Panc1 (cell line): ENCODE data around the gene PAX3. TPM values are rescaled to one million over a fixed set of nuclear protein-coding genes. Genes with fewer than 3 reads are reported as not detected.

Experiments
- ATAC-seq: fragments of 200-7000 bp; cut with Tn5 transposase; 2 replicates; pipeline ENCODE4 v1.9.1; 2020; ENCODE audit warnings: mild to moderate bottlenecking, moderate library complexity
- BruUV-seq: library from RNA; stranded (reverse); fragments of 400-500 nt; replicated peaks from 2 replicates; lab custom pipeline; 2021; lab: Mats Ljungman, UMichigan
- CTCF ChIA-PET: fragments of 300-600 bp; sonication (Branson Sonifier 250); formaldehyde crosslinking; loops from one replicate; lab custom pipeline; 2022; ENCODE audit warnings: antibody characterized with exemption; lab: Charles Lee
- POLR2A ChIA-PET: fragments of 300-600 bp; sonication (Branson Sonifier 250); formaldehyde crosslinking; loops from one replicate; lab custom pipeline; 2022; ENCODE audit warnings: antibody characterized with exemption; lab: Charles Lee
- DNase-seq: peaks from one replicate; pipeline ENCODE4 v3.0.0-alpha.2; 2010; ENCODE audit warnings: low read depth, low spot score
- H3K27ac ChIP-seq: 2 replicates; pipeline ENCODE4 v1.5.1; 2011; ENCODE audit warnings: mild to moderate bottlenecking, low read length, inconsistent platforms
- H3K27me3 ChIP-seq: fragments of 200-500 bp; sonication (Bioruptor generic); 2 replicates; pipeline ENCODE4 v1.6.0; 2014; ENCODE audit warnings: low read length, inconsistent platforms; ENCODE audit not compliant: control insufficient read depth, insufficient read depth
- H3K36me3 ChIP-seq: fragments of 200-500 bp; sonication (Bioruptor generic); 2 replicates; pipeline ENCODE4 v1.5.1; 2014; ENCODE audit warnings: inconsistent platforms, mild to moderate bottlenecking, low read length, moderate library complexity; ENCODE audit not compliant: control insufficient read depth, insufficient read depth
- H3K4me1 ChIP-seq: 2 replicates; pipeline ENCODE4 v1.5.1; 2011; ENCODE audit warnings: inconsistent platforms, mild to moderate bottlenecking, low read length, moderate library complexity; ENCODE audit not compliant: control insufficient read depth, insufficient read depth
- H3K4me3 ChIP-seq, 2 experiments: 2 replicates each; pipeline ENCODE4 v1.5.1; 2011 to 2012; ENCODE audit warnings: low read depth in 2 of 2, low read length in 2 of 2, mild to moderate bottlenecking in 2 of 2, inconsistent platforms in 1 of 2, moderate library complexity in 1 of 2
- H3K9me3 ChIP-seq: fragments of 200-500 bp; sonication (Bioruptor generic); 2 replicates; pipeline ENCODE4 v1.5.1; 2014; ENCODE audit warnings: low read depth, mild to moderate bottlenecking, inconsistent platforms, low read length, moderate library complexity; ENCODE audit not compliant: control insufficient read depth, insufficient read depth
- POLR2AphosphoS5 ChIP-seq: IDR thresholded peaks from 2 replicates; pipeline ENCODE4 v1.6.1; 2012; ENCODE audit warnings: mild to moderate bottlenecking, low read depth, low read length, moderate library complexity
- SIN3A ChIP-seq: IDR thresholded peaks from 2 replicates; pipeline ENCODE4 v1.6.1; 2012; ENCODE audit warnings: low read depth, mild to moderate bottlenecking, low read length, moderate library complexity, borderline replicate concordance; ENCODE audit not compliant: insufficient read depth
- TCF7L2 ChIP-seq: IDR thresholded peaks from 2 replicates; pipeline ENCODE4 v1.6.1; 2011; ENCODE audit warnings: mild to moderate bottlenecking, low read depth, low read length, inconsistent platforms
- in situ Hi-C: cut with HindIII; loops from 2 replicates; pipeline ENCODE4 v1.10.0; 2016; ENCODE audit warnings: low sequenced_read_pairs, low pct_unique_long_range_greater_than_20kb
- intact Hi-C: fragments of 100-400 bp; cut with micrococcal nuclease; formaldehyde crosslinking; loops from one replicate; pipeline ENCODE4 v1.10.0; 2022; ENCODE audit not compliant: unreplicated experiment
- total RNA-seq: library from RNA; stranded (reverse); gene quantifications from one replicate; pipeline ENCODE4 v1.2.1, GENCODE V29; 2021; ENCODE audit not compliant: unreplicated experiment
- TF ChIP-seq, protein P1 (sequence below): fragments of 450-650 bp; IDR thresholded peaks from 2 replicates; pipeline ENCODE4 v1.5.1; 2017; ENCODE audit warnings: mild to moderate bottlenecking
- TF ChIP-seq, protein P2 (sequence below), 2 experiments: IDR thresholded peaks; 2 replicates each; pipeline ENCODE4 v1.6.1; 2011 to 2012; ENCODE audit warnings: low read depth in 2 of 2, control low read depth in 1 of 2, low read length in 1 of 2, mild to moderate bottlenecking in 1 of 2, moderate library complexity in 1 of 2; ENCODE audit not compliant: insufficient read depth in 1 of 2

The PAX3 gene
- total RNA-seq, 1 experiment from 2014 or later: not detected

DNA sequence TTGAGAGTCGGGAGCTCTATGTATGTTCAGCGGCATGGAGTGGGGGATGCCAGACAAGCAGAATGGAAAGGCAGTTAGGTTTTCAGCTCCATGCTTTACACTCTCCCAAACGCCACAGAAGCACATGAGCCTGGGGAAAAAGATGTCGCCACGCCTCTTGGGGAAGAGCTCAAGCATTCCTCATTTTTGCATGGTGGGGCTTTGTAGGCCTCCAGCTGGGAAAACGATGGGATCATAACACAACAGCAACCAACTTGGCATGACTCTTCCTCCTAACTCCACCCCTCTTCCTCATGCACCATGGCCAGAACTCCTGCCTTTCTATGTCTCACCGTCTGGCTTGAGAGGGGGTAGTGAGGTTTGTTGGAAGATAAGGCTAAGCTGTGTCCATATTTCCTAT is 102.6 kb downstream of the PAX3 start:
- DNase-seq (no peak), ATAC-seq (no peak)
- in situ Hi-C loops (no loop called here), intact Hi-C loops (no loop called here)
- no peak overlapping the region for H3K27ac ChIP-seq
- H3K9me3 ChIP-seq: no peaks in the 10 kb centered on the region
- H3K27me3 ChIP-seq: no peaks in the 10 kb centered on the region
- TF ChIP-seq, protein P1, sequence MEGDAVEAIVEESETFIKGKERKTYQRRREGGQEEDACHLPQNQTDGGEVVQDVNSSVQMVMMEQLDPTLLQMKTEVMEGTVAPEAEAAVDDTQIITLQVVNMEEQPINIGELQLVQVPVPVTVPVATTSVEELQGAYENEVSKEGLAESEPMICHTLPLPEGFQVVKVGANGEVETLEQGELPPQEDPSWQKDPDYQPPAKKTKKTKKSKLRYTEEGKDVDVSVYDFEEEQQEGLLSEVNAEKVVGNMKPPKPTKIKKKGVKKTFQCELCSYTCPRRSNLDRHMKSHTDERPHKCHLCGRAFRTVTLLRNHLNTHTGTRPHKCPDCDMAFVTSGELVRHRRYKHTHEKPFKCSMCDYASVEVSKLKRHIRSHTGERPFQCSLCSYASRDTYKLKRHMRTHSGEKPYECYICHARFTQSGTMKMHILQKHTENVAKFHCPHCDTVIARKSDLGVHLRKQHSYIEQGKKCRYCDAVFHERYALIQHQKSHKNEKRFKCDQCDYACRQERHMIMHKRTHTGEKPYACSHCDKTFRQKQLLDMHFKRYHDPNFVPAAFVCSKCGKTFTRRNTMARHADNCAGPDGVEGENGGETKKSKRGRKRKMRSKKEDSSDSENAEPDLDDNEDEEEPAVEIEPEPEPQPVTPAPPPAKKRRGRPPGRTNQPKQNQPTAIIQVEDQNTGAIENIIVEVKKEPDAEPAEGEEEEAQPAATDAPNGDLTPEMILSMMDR: no peak
- TF ChIP-seq POLR2AphosphoS5 (no peak), SIN3A (no peak), TCF7L2 (no peak)
- TF ChIP-seq, protein P2, sequence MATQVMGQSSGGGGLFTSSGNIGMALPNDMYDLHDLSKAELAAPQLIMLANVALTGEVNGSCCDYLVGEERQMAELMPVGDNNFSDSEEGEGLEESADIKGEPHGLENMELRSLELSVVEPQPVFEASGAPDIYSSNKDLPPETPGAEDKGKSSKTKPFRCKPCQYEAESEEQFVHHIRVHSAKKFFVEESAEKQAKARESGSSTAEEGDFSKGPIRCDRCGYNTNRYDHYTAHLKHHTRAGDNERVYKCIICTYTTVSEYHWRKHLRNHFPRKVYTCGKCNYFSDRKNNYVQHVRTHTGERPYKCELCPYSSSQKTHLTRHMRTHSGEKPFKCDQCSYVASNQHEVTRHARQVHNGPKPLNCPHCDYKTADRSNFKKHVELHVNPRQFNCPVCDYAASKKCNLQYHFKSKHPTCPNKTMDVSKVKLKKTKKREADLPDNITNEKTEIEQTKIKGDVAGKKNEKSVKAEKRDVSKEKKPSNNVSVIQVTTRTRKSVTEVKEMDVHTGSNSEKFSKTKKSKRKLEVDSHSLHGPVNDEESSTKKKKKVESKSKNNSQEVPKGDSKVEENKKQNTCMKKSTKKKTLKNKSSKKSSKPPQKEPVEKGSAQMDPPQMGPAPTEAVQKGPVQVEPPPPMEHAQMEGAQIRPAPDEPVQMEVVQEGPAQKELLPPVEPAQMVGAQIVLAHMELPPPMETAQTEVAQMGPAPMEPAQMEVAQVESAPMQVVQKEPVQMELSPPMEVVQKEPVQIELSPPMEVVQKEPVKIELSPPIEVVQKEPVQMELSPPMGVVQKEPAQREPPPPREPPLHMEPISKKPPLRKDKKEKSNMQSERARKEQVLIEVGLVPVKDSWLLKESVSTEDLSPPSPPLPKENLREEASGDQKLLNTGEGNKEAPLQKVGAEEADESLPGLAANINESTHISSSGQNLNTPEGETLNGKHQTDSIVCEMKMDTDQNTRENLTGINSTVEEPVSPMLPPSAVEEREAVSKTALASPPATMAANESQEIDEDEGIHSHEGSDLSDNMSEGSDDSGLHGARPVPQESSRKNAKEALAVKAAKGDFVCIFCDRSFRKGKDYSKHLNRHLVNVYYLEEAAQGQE (IDR thresholded peaks at IDR 0.05; ENCODE audit: insufficient read depth in 1 of 2, low read depth in 2 of 2, low read length in 1 of 2): no peak
- BruUV-seq: no TSS peak
- no peak overlapping the region for H3K4me3 ChIP-seq
- POLR2A ChIA-PET: no interaction called here
- CTCF ChIA-PET: interaction anchor here (0.6 kb wide), 1 partner anchor 161 kb away, joined by 9 read pairs; no protein-coding TSS in a partner anchor
- no peaks in the 10 kb centered on the region for H3K36me3 ChIP-seq
- H3K4me1 ChIP-seq: no peaks in the 10 kb centered on the region

- Histone ChIP-seq H3K4me1 (no peaks in the 10 kb centered on the region), H3K27ac (no peak overlapping the region), H3K36me3 (no peaks in the 10 kb centered on the region), H3K9me3 (no peaks in the 10 kb centered on the region), H3K4me3 (no peak overlapping the region), H3K27me3 (no peaks in the 10 kb centered on the region)
- ChIA-PET CTCF (no interaction called here), POLR2A (no interaction called here)
- in situ Hi-C loops (no loop called here), intact Hi-C loops (no loop called here)
- ATAC-seq: no peak
- TF ChIP-seq TCF7L2 (no peak), POLR2AphosphoS5 (no peak), SIN3A (no peak)
- TF ChIP-seq, protein P2 (IDR thresholded peaks at IDR 0.05; ENCODE audit: insufficient read depth in 1 of 2, low read depth in 2 of 2, low read length in 1 of 2): no peak
- TF ChIP-seq, protein P1: no peak
- no TSS peak for BruUV-seq
- DNase-seq: no peak
These were observed 104.1 kb downstream of the PAX3 start for GRCh38 chr2:222194669-222195068.
